ENCODE measurements around the gene EMP3. TPM values are rescaled to one million over a fixed set of nuclear protein-coding genes. Genes with fewer than 3 reads are reported as not detected.
"Not testable (repeated sequence)": the region's sequence is repeated elsewhere in the genome, so short reads cannot be mapped to it uniquely, and the experiment has no call there.

The EMP3 gene
- total RNA-seq, 1 donor from 2014 or later: 30.3 TPM

GRCh38 chr19:48346191-48346590 lies 20.8 kb downstream of the EMP3 start:
- DNase-seq (ENCODE audit: low read depth): no peak

GRCh38 chr19:48348045-48348444 lies 22.7 kb downstream of the EMP3 start:
- no peak for DNase-seq (ENCODE audit: low read depth)

GRCh38 chr19:48348737-48349136 lies 23.4 kb downstream of the EMP3 start:
- DNase-seq (ENCODE audit: low read depth): no peak

GRCh38 chr19:48350856-48351255 lies 25.5 kb downstream of the EMP3 start:
- DNase-seq (ENCODE audit: low read depth): no peak

DNA sequence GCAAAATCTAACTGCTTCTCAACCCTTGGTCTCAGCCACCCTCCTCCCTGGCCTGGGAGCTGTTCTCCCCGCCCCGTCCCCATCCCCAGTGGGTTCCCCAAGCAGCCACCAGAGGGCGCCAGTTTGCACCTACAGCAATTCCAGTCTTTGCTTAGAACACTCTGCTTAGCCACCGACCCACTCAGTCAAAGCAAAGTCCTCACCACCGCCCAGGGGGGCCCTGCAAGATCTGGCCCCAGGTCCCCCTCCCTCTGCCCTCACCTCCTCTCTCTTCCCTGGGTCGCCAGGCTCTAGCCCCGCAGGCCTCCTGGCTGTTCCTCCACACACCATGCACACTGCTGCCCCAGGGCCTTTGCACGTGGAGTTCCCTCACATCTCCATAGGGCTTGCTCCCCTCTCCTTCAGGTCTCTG lies 26.0 kb downstream of the EMP3 start:
- DNase-seq (ENCODE audit: low read depth): no peak

- DNase-seq (ENCODE audit: low read depth): no peak
Measured at GRCh38 chr19:48353677-48354076, 28.3 kb downstream of the EMP3 start.

DNA sequence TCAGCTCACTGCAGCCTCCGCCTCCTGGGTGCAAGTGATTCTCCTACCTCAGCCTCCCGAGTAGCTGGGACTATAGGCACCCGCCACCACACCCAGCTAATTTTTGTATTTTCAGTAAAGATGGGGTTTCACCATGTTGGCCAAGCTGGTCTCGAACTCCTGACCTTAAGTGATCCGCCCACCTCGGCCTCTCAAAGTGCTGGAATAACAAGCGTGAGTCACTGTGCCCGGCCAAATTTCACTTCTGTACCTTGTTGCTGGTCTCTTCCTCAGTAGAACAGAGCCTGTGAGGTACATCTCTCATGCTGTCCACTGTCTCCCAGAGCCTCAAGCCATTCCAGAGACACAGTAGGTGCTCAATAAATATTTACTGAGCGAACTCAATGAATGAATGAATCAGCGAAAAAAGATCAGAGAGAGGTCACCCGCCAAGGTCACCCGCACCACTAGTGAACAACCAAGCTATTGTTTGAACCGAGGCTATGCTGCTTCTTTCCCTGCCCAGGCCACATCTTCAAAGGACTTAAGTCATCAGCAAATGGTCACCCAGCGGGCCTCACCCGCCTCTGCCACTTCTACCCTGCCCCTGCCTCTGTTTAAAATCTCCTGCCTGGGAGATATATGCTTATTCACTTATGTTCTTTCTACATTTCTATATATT lies 29.1 kb downstream of the EMP3 start:
- no peak for DNase-seq (ENCODE audit: low read depth)

DNA sequence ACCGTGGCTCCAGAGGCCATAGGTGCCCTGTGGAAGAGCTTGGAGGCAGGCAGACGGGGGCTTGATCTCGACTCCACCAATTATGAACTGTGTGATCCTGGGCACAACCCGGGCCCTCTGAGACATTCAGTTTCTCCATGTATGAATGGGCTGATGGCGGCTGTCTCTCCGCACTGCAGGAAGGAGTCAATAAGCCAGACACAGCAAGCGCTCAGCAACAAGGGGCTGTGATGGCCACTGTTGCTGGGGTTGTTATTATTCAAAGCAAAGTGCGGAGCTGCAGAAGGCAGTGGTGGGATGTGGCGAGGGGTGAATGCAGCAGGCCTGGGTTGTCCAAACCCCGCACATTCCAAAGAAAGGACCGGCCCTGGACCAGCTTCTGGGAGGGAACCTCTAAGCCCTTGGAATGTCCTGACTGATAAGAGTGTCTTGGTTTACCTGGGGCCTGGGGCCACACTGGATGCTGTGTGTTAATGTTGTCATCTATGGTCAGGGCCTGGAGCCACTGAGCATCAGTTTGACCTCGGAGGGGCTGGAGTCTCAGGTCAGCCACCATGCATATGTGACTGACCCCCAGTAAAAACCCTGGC lies 30.1 kb downstream of the EMP3 start:
- DNase-seq (ENCODE audit: low read depth): no peak

GRCh38 chr19:48359123-48359522 lies 33.8 kb downstream of the EMP3 start:
- DNase-seq (ENCODE audit: low read depth): no peak

GRCh38 chr19:48361912-48362311 lies 36.6 kb downstream of the EMP3 start:
- no peak for DNase-seq (ENCODE audit: low read depth)

GRCh38 chr19:48362716-48363499 lies 37.6 kb downstream of the EMP3 start:
- peak; percentile 89 for DNase-seq (ENCODE audit: low read depth)

DNA sequence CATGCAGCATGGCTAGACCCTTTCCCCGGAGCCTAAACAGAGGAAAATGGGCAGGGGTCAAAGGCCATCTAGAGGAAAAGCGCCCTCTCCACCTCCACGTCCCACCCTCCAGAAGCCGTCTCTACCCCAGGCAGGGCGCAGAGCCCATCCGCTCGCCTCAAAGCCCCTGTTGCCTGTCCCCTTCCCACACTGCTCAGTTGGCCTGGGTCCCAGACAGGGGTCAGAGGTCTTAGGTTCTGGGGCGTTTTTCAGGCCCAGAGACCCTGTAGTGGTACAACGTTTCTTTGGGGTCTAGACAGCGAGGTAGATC lies 38.1 kb downstream of the EMP3 start:
- no peak for DNase-seq (ENCODE audit: low read depth)

DNA sequence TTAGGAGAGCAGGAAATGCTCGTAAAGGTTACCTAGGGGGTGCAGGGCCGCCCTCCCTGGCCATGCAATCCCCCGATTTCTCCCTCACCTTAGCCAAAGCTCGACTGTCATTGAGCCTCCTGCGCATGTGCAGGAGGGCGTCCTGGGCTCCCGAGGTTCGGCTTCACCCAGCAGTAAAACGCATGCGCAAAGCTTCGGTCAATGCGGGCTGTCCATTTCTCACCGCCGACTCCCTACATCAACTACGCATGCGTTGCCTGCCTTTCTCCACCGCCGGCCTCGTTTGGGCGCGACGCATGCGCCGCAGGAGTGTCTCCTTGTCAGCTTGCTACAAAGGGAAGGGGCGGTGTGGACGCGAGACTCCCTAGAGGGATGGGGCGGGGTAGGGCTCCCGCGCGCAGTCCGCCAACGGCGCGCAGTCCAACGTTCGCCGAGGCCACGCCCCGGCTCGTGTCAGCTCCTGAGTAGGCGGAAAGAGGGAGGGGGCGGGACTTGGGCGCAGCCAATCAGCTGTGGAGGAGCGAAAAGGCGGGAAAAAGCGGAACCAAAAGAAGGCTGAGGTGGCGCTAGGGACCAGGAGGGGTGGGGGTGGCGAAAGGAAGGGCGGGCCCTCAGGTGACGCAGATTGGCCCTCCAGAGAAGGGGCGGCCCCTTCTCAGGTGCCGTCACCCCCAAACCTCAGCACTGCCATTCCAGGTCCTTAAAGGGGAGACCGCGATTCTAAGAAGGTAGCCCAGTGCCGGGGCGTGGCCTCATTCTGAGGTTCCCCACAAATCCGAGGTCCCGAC lies 38.7 kb downstream of the EMP3 start, which contains the start of the genes SYNGR4 and TMEM143:
TSS of gene SYNGR4 (plus strand) at position 558 of the 788 bp plus-strand sequence. CDS start 1,476 bp downstream, outside the sequence.
TSS of gene TMEM143 (minus strand) at position 131 of the 788 bp plus-strand sequence. CDS start at position 111, 20 bp downstream.
- peak; percentile 98 for DNase-seq (ENCODE audit: low read depth)

DNA sequence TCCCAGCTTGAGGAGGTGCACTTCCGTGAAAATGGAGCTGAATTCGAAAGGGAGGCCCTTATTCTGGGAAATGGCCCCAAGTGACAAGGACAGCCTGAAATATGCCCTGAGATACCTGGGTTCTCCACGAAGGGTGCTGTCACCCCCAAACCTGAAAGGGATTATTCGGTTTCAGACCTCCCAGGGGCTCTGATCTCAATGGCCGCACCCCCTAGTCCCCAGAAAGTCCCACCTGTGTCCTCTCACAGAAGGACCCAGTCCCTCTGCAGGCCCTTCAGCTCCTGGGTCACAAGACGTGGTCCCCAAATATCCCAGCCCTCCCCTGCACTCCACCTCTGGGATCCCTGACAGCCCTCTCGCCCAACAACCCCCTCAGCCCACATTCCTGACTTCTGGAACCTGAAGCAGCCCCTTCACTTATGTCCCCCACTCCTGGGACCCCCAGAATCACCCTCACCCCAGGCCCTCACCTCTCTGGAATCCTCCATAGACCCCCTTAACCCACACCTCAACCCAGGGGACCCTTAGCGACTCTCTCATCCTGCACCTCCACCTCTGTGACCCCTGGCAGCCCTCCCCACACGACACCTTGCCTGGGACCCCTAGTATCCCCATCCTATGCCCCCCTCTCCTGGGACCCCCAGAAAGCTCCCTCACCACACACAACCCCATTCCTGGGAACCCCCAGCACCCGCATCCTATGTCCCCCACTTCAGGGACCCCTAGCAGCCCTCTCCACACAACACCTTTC lies 39.4 kb downstream of the EMP3 start:
- no peak for DNase-seq (ENCODE audit: low read depth)

- DNase-seq (ENCODE audit: low read depth): no peak
Measured at GRCh38 chr19:48365602-48366001, 40.2 kb downstream of the EMP3 start.

DNA sequence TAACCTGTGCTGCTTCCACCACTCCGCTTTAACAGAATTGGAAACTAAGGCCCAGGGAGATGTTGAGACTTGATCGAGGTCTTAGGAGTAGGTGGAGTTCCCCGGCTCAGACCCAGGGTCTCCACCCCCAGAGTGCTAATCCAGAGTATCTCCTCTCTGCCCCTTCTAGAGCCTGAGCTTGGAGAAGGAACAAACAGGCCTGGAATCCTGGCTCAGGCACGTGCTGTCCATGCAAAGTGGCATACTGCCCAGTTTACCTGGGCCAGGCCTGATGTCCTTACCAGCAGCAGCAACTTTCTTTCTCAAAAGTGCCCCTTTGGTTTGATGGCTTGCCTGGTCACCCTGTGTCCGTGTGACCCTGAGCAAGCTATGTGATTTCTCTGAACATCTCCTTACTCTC lies 42.5 kb downstream of the EMP3 start:
- no peak for DNase-seq (ENCODE audit: low read depth)

DNA sequence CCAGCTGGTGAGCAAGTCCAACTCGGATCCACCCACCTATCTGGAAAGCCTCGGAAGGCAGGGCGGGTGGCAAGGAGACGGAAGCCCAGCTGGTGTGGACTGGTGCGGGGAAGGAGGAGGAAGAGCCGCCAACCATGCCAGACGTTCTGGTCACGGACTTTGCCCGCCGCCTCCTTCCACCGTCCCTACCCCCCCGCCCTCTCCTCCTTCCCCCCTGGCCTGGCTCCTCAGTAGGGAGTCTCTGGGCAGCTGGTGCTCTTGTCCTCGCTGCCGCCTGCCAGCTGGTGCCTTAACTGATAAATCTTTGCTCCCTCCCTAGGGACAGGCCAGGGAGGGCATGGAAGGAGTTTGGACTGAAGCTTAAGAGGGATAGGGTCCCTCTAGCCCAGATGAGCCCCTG lies 43.6 kb downstream of the EMP3 start:
- DNase-seq (ENCODE audit: low read depth): peak; percentile 22

GRCh38 chr19:48370955-48371354 lies 45.6 kb downstream of the EMP3 start:
- DNase-seq (ENCODE audit: low read depth): no peak

DNA sequence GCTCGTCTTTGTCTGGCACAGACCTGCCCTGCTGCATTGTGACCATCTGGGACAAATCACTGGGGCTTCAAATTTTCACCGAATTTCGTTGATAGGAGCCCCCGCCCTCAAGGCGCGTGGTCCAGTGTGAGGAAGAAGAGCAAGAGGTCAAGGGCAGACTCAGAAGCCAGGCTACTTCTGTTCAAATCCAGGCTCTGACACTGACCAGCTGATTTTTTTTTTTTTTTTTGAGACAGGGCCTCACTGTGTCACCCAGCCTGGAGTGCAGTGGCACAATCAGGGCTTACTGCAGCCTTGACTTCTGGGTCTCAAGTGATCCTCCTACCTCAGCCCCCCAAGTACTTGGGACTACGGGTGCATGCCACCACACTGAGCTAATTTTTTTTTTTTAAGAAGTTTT lies 46.0 kb downstream of the EMP3 start:
- DNase-seq (ENCODE audit: low read depth): no peak

DNA sequence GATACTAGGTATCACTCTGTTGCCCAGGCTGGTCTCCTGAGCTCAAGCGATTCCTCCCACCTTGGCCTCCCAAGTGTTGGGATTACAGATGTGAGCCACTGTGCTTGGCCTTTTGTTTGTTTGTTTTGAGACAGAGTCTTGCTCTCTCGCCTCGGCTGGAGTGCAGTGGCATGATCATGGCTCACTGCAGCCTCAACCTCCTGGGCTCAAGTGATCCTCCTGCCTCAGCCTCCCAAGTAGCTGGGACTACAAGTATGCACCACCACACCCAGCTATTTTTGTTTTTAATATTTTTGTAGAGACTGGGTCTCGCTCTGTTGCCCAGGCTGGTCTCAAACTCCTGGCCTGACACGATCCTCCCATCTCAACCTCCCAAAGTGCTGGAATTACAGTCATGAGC lies 46.4 kb downstream of the EMP3 start:
- DNase-seq (ENCODE audit: low read depth): not testable (repeated sequence)

GRCh38 chr19:48372904-48373303 lies 47.6 kb downstream of the EMP3 start:
- DNase-seq (ENCODE audit: low read depth): peak; percentile 66
